HEK293T (cell line): Measurements from ENCODE around the gene GRB14.

ENCODE experiments used
- ARNT ChIP-seq: fragments of 450-650 bp; IDR thresholded peaks from 2 replicates; pipeline ENCODE4 v1.6.1; 2017; ENCODE audit warnings: mild to moderate bottlenecking
- BHLHE40 ChIP-seq: fragments of 450-650 bp; IDR thresholded peaks from 2 replicates; pipeline ENCODE4 v1.6.1; 2016; ENCODE audit warnings: mild to moderate bottlenecking, moderate library complexity, borderline replicate concordance
- CTBP1 ChIP-seq: fragments of 450-650 bp; IDR thresholded peaks from 2 replicates; pipeline ENCODE4 v1.6.1; 2016; ENCODE audit warnings: borderline replicate concordance
- ELF4 ChIP-seq: fragments of 450-650 bp; IDR thresholded peaks from 2 replicates; pipeline ENCODE4 v1.6.1; 2017; ENCODE audit warnings: antibody characterized with exemption
- FOXA1 ChIP-seq: fragments of 450-650 bp; IDR thresholded peaks from 2 replicates; pipeline ENCODE4 v1.6.1; 2016; ENCODE audit warnings: mild to moderate bottlenecking
- FOXK2 ChIP-seq: fragments of 450-650 bp; IDR thresholded peaks from 2 replicates; pipeline ENCODE4 v1.6.1; 2016; ENCODE audit warnings: mild to moderate bottlenecking
- FOXM1 ChIP-seq: fragments of 450-650 bp; IDR thresholded peaks from 2 replicates; pipeline ENCODE4 v1.6.1; 2017; ENCODE audit warnings: mild to moderate bottlenecking, borderline replicate concordance
- L3MBTL2 ChIP-seq: fragments of 450-650 bp; conservative IDR thresholded peaks from 2 replicates; pipeline ENCODE4 v1.6.1; 2016; ENCODE audit warnings: mild to moderate bottlenecking
- NFRKB ChIP-seq: fragments of 450-650 bp; IDR thresholded peaks from 2 replicates; pipeline ENCODE4 v1.6.1; 2016; ENCODE audit warnings: mild to moderate bottlenecking, moderate library complexity
- PKNOX1 ChIP-seq: fragments of 450-650 bp; IDR thresholded peaks from 2 replicates; pipeline ENCODE4 v1.6.1; 2016
- SP1 ChIP-seq: fragments of 450-650 bp; IDR thresholded peaks from 2 replicates; pipeline ENCODE4 v1.6.1; 2017
- SUZ12 ChIP-seq: fragments of 450-650 bp; IDR thresholded peaks from 2 replicates; pipeline ENCODE4 v1.6.1; 2016; ENCODE audit warnings: mild to moderate bottlenecking
- TARDBP ChIP-seq: fragments of 450-650 bp; IDR thresholded peaks from 2 replicates; pipeline ENCODE4 v1.6.1; 2016
- ZNF384 ChIP-seq: fragments of 450-650 bp; IDR thresholded peaks from 2 replicates; pipeline ENCODE4 v1.6.1; 2016

GRCh38 chr2:164496881-164497280, 124.4 kb downstream of the GRB14 start:
- TF ChIP-seq ZNF384 (no peak), SUZ12 (no peak), ARNT (no peak), ELF4 (no peak), FOXK2 (no peak), FOXM1 (no peak), NFRKB (no peak), BHLHE40 (no peak), TARDBP (no peak), CTBP1 (no peak), SP1 (no peak), L3MBTL2 (no peak), PKNOX1 (no peak), FOXA1 (no peak)
